Cerebellar cortex (tissue), 1 donor: ENCODE measurements around the gene TEAD2.
A peak's percentile ranks its signal among the peaks of the same experiment; 100 is the strongest.

Source experiments
- DNase-seq: peaks from one replicate; pipeline ENCODE4 v3.0.0-alpha.2; 2015; ENCODE audit warnings: low spot score

TEAD2 gene

GRCh38 chr19:49347835-49348234 lies 14.4 kb downstream of the TEAD2 start:
- DNase-seq, result peak; percentile 73

GRCh38 chr19:49347191-49347590 lies 15.0 kb downstream of the TEAD2 start:
- no peak for DNase-seq

- DNase-seq, result no peak
These were observed 17.5 kb downstream of the TEAD2 start for GRCh38 chr19:49344505-49345423.

DNA sequence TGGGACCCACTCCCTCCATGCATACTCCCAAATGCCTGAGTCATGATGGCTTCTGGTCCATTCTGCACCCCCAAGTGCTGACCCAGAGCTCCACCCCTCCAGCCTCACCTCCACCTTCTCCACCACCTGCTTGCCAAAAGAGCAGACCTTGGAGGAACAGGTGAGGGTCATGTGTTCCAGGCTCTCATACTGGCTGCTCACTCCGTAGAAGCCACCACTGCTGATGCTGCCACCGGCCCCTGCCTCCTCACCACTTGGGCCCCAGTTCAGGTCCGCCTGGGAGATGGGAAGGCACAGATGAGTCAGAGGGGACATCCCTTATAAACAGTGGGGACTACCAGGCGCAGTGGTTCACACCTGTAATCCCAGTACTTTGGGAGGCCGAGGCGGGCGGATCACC lies 19.1 kb downstream of the TEAD2 start:
- no peak for DNase-seq

- DNase-seq, result no peak
These were observed 19.9 kb downstream of the TEAD2 start for GRCh38 chr19:49342291-49342721.

DNA sequence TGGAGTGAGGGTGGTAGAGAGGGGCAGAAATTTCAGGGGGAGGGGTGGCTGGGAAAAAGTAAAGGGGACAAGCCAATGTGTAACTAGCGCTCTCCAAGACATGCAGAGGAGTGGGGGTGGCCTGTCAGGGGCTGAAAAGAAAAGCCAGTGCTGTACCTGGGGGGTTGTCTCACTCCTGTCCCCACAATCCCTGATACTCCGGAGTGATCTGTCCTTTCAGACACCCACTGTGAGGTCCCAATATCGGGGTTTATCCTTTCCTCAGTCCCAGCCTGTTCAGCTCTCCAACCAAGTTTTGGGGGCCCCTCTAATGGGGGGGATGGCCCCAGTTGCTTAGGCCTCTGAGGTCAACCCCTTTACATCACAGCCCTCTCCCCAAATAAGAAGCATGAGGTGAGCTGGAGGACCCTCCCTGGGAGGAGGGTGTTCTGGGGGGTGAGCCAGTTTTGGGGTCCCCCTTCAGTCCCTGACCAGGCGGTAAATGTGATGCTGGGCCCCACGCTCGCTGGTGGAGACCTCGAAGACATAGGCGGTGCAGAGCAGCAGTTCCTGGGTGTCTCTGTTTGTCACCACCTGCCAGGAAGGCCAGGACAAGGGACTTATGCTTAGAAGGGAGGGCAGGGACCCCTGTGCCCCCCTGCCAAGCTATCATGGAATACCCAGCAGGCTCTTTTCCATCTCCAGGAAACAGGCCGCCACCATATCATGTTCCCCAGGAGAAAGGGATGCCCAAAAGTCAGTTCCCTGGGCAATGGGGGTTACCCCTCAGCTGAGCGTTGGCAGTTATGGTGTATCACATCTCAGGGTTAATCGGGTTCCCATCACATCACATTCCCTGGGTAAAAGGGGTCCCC lies 21.1 kb downstream of the TEAD2 start:
- DNase-seq, result no peak

- no peak for DNase-seq
These were observed 21.9 kb downstream of the TEAD2 start for GRCh38 chr19:49340069-49340864.

- peak; percentile 39 for DNase-seq
These were observed 22.7 kb downstream of the TEAD2 start for GRCh38 chr19:49339301-49340068.

DNA sequence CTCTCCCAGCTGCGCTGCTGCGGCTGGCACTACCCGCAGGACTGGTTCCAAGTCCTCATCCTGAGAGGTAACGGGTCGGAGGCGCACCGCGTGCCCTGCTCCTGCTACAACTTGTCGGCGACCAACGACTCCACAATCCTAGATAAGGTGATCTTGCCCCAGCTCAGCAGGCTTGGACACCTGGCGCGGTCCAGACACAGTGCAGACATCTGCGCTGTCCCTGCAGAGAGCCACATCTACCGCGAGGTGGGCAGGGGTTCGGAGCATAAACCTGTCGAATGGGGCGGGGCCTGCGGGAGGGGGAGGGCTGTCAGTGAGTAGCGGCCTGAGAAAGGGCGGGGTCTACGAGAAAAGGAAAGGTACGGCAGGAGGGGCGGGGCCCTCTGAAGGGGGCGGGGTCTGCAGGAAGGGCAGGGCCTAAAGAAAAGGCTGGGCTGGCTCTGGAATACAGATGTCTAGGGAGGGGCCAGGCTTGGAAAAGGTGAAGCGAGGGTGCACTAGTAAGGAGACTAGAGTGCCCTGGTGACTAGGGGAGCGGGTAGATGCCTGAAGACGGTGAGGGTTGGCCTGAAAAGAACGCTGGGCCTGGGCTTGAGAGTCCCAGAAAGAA lies 23.4 kb downstream of the TEAD2 start:
- DNase-seq, result no peak

GRCh38 chr19:49338023-49338677 lies 24.1 kb downstream of the TEAD2 start:
- DNase-seq, result no peak

DNA sequence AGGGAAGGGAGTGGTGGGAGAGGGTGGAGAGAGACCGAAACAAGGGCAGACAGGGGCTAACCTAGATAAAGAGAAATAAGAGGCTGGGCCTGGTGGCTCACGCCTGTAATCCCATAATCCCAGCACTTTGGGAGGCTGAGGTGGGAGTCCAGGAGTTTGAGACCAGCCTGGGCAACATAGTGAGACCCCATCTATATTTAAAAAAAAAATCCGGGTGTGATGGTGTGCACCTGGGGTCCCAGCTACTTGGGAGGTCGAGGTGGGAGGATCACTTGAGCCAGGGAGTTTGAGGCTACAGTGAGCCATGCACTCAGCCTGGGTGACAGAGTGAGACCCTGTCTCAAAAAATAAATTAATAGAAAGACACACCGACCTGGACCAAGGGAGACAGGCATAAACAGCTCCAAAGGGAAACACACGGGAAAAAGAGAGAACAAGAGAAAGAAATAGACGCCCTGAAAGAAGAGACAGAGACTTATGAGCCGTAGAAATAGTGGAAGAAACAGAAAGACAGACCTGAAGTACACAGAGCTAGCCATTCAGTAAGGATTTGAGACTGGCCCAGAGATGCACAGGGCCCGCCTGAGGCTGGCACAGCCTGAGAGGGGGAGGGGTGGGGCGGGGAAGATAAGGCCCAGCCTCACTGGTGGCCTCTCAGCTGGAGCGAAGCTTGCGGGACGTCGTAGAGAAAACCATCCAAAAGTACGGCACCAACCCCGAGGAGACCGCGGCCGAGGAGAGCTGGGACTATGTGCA lies 24.8 kb downstream of the TEAD2 start:
- no peak for DNase-seq

- no peak for DNase-seq
These were observed 25.5 kb downstream of the TEAD2 start for GRCh38 chr19:49336482-49337266.

DNA sequence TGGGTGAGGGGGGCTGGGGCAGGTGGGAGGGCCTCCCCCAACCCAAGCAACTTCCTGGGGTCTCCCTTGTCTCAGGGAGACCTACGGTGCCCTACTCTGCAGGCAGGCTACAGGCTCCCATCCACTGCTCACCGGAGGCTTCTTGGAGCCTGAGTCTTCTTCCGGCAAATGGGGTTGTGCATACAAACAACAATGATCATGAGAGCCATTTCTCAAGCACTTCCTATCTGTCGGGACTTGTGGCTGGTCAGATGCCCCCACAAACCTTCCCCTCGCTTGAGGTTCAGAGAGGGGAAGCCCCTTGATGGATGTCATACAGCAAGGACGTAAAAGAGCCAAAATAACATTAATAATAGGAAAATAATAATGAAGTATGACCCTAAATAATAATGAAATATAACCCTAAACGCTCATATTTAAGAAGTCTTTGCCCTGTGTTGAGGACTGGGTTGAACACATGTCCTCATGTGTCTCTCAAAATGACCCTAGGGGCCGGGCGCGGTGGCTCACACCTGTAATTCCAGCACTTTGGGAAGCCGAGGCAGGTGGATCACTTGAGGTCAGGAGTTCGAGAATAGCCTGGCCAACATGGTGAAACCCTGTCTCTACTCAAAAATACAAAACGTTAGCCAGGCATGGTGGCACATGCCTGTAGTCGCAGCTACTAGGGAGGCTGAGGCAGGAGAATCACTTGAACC lies 26.3 kb downstream of the TEAD2 start:
- DNase-seq, result no peak

- no peak for DNase-seq
These were observed 27.0 kb downstream of the TEAD2 start, which contains the start of gene CD37 for GRCh38 chr19:49335071-49335783. Gene CD37, plus strand, starts transcription at chr19:49335406. Its CDS starts 135 bp downstream, at chr19:49335541.

- no peak for DNase-seq
These were observed 28.4 kb downstream of the TEAD2 start for GRCh38 chr19:49333811-49334288.

DNA sequence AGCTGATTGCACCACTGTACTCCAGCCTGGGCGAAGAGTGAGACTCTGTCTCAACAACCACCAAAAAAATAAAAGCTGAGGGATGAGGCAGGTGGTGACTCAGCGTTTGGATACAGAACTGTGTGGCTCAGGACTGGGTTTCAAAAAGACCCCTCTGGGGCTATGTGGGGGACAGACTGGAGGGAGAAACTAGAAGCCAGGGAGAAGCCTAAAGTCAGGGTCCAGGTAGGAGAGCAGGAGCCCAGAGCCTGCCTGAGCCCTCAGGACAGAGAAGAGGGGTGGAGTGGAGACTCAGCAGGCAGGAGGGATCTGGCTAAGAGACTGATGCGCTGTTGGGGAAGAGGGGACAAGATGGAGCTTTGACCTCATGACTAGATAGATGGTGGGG lies 28.8 kb downstream of the TEAD2 start:
- no peak for DNase-seq
